Rectal smooth muscle tissue (tissue), 1 donor: ENCODE data around the gene KCNAB1.
"Not testable (repeated sequence)": the region's sequence is repeated elsewhere in the genome, so short reads cannot be mapped to it uniquely, and the experiment has no call there.

Source experiments
- H3K27ac ChIP-seq: one replicate; pipeline ENCODE4 v1.7.0; 2013; ENCODE audit warnings: low read depth, low read length, inconsistent platforms
- H3K27me3 ChIP-seq: one replicate; pipeline ENCODE4 v1.7.0; 2013; ENCODE audit warnings: low read length; ENCODE audit not compliant: control insufficient read depth, insufficient read depth
- H3K36me3 ChIP-seq: one replicate; pipeline ENCODE4 v1.7.0; 2013; ENCODE audit warnings: low read length; ENCODE audit not compliant: control insufficient read depth, insufficient read depth
- H3K4me1 ChIP-seq: one replicate; pipeline ENCODE4 v1.7.0; 2013; ENCODE audit warnings: low read length; ENCODE audit not compliant: control insufficient read depth, insufficient read depth
- H3K4me3 ChIP-seq: one replicate; pipeline ENCODE4 v1.7.0; 2013; ENCODE audit warnings: low read length
- H3K9ac ChIP-seq: one replicate; pipeline ENCODE4 v1.7.0; 2013; ENCODE audit warnings: low read length

The KCNAB1 gene

DNA sequence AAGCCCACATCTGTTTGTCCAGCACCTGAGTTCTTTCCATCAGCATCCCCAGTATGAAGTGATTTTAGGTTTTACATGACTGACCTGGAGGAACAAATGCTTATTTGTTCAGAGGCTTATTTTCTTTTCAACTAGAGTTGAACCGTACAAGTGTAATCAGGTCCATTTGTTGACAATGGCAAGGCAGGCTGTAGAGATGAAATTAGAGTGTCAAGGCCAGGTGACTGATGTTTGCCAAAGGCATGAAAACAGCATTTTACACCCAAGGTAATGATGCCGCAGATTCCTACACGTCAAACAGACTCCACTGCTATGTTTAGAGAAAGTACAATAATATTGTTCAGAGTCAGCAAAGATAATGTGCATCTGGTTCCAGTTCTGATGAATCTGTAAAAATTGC lies 96.5 kb downstream of the KCNAB1 start:
- Histone ChIP-seq H3K9ac (no peak overlapping the region), H3K27ac (no peak overlapping the region), H3K4me3 (no peak overlapping the region), H3K4me1 (no peaks in the 10 kb centered on the region), H3K36me3 (no peaks in the 10 kb centered on the region), H3K27me3 (no peaks in the 10 kb centered on the region)

DNA sequence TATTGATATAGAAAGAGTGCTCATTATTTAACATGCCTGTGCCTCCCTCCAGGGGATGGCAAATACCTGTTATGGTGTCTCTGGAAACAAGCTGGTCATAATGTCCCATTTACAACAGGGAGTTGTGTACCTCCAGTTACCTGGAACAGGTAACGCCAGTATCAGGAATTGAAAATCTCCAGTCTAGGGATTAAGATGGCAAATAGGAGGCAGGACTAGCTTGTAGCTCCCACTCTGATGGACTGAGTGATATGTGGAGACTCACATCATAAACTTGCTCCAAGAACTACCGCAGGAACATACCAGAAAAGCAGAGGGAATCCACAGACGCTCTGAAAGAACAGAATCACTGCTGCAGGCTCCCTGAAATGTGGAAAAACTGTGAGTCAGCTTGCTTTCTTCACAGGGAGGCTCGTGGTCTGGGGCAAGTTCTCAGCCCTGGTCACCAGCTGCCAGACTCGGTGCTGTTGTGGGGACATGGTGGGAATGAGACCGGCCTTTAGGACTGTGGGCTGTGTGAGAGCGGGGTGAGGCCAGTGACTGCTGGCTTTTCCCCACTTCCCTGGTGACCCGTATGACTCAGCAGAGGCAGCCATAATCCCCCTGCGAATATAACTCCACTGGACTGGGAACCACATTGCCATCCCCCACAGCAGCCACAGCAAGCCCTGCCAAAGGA lies 97.4 kb downstream of the KCNAB1 start:
- Histone ChIP-seq H3K36me3 (no peaks in the 10 kb centered on the region), H3K27ac (no peak overlapping the region), H3K4me1 (no peaks in the 10 kb centered on the region), H3K27me3 (no peaks in the 10 kb centered on the region), H3K4me3 (no peak overlapping the region), H3K9ac (no peak overlapping the region)

DNA sequence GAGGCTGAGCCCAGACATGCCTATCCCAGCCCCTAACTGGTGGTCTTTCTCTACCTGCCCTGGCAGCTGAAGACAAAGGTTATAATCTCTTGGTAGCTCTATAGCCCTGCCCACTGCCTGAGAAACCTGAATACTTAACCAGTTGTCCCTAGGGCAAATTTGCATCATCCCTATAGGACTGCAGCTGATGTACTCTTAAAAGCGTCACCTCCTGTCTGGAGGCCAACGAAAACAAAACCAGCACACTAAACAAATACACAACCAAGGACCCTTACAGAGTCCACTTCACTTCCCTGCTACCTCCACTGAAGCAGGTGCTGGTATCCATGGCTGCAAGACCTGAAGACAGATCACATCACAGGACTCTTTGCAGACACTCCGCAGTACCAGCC lies 98.0 kb downstream of the KCNAB1 start:
- no peak overlapping the region for H3K9ac ChIP-seq
- H3K27ac ChIP-seq, result no peak overlapping the region
- no peak overlapping the region for H3K4me3 ChIP-seq
- H3K4me1 ChIP-seq, result no peaks in the 10 kb centered on the region
- H3K36me3 ChIP-seq, result no peaks in the 10 kb centered on the region
- no peaks in the 10 kb centered on the region for H3K27me3 ChIP-seq

DNA sequence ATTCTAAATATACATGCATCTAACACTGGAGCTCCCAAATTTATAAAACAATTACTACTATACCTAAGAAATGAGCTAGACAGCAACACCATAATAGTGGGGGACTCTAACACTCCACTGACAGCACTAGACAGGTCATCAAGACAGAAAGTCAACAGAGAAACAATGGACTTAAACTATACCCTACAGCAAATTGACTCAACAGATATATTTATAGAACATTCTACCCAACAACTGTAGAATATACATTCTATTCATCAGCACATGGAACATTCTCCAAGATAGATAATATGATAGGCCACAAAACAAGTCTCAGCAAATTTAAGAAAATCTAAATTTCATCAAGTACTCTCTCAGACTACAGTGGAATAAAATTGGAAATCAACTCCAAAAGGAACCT lies 102.0 kb downstream of the KCNAB1 start:
- H3K36me3 ChIP-seq, H3K4me1 ChIP-seq: not testable (repeated sequence)

DNA sequence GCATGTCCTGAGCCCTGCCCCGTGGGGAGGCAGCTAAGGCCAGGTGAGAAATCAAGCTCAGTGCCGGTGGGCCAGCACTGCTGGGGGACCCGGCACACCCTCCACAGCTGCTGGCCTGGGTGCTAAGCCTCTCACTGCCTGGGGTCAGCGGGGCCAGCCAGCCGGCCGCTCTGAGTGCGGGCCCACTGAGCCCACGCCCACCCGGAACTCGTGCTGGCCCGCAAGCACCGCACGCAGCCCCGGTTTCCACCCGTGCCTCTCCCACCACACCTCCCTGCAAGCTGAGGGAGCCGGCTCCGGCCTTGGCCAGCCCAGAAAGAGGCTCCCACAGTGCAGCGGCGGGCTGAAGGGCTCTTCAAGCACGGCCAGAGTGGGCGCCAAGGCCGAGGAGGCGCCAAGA lies 103.7 kb downstream of the KCNAB1 start:
- not testable (repeated sequence) for H3K27me3 ChIP-seq, H3K27ac ChIP-seq, H3K36me3 ChIP-seq

More for the DNA sequence above, 102.0 kb downstream of the KCNAB1 start:
- not testable (repeated sequence) for H3K27me3 ChIP-seq, H3K27ac ChIP-seq, H3K9ac ChIP-seq, H3K4me3 ChIP-seq

DNA sequence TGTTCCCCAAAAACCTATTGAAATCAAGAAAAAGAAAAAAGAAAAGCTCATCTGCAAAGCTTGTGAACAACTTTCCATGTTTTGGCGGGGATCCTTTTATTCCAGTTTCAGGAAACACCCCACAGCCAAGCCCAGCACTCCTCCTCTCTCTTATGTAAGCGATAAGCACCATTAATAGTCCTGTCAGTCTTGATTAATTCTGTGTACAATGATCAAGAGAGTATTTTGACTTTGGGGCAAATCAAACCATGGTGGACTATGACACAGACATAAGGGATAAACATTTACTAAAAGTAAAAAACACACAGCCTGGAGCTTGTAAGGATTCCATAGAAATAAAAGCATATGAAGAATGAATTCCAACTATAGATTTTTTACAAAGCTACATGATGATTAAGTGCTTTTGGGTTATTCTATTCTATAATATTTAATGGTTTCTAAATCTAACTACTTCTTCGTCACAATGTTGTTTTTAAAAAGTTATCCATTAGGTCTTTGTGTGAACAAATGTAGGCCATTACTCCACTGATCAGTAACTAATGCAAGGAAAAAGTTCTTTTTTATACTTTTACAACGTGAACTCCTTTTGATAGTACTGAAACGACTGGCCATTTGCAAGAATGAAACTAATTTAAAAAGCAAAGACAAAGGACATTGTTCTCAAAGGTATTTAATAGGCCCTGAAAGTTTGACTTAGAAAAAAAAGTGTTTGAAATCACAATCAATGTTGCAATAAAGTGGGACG lies 106.5 kb downstream of the KCNAB1 start:
- Histone ChIP-seq H3K27me3 (no peaks in the 10 kb centered on the region), H3K36me3 (no peaks in the 10 kb centered on the region)

More for the DNA sequence above, 103.7 kb downstream of the KCNAB1 start:
- H3K9ac ChIP-seq, H3K4me3 ChIP-seq, H3K4me1 ChIP-seq: not testable (repeated sequence)

DNA sequence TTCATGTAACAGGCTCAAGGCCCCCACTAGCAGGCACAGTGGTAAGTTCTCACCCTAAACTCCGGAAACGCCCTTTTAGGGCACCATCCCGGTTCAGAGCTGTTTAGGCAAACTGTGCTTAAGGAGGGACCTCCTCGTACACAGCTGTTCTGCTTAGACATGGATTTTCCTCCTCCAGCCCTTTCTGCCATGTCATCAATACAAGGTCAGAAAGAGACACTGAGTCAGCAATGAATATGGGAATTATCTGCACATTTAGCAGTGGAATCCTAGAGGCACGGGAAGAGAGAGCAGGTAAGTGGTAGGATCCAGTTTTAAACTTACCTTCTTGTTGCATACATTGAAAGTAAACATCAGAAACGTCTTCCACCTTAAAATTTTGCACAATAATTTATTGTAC lies 107.3 kb downstream of the KCNAB1 start:
- Histone ChIP-seq H3K4me1 (no peaks in the 10 kb centered on the region), H3K27ac (no peak overlapping the region), H3K36me3 (no peaks in the 10 kb centered on the region), H3K4me3 (no peak overlapping the region), H3K9ac (no peak overlapping the region), H3K27me3 (no peaks in the 10 kb centered on the region)

More for the DNA sequence above, 106.5 kb downstream of the KCNAB1 start:
- Histone ChIP-seq H3K4me3 (no peak overlapping the region), H3K4me1 (no peaks in the 10 kb centered on the region), H3K9ac (no peak overlapping the region), H3K27ac (no peak overlapping the region)

DNA sequence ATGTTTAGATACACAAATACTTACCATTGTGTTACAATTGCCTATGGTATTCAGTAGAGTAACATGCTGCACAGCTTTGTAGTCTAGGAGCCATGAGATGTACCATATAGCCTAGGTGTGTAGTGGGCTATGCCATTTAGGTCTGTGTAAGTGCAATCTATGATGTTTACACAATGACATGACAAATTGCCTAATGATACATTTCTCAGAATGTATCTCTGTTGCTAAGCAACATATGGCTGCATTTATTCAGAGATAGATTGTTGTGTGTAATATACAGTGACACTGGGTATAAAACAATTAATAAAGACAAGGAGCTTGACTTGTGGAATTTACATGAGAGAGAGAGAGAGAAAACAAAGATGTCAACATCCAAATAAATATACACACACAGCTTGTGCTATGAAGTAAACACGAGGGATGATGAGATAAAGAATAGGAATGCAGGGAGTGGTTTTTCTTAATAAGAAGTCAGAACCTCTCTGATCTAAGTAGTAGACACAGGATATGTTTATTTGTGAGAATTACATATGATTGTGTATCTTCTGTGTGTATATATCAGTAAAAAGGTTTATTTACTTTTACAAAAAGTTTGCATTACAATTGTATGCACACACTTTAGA lies 110.0 kb downstream of the KCNAB1 start:
- H3K9ac ChIP-seq, result no peak overlapping the region
- no peak overlapping the region for H3K4me3 ChIP-seq
- H3K4me1 ChIP-seq, result no peaks in the 10 kb centered on the region
- no peaks in the 10 kb centered on the region for H3K27me3 ChIP-seq
- no peaks in the 10 kb centered on the region for H3K36me3 ChIP-seq
- H3K27ac ChIP-seq, result no peak overlapping the region

DNA sequence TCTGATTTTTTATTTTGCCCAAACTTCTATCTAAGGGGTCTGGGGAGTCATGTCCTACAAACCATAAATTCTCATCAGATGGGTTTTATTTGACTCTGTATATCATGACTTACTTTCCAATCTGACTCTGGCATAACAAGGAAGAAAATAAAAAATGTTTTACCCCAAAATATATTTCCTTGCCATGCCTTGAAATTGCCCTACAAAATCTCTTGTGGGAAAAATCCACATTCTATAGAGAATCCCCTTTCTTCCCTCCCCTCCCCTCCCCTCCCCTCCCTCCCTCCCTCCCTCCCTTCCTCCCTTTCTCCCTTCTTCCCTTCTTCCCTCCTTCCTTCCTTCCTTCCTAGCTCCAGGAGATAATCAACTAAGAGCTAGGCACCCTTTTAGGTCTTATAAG lies 110.8 kb downstream of the KCNAB1 start:
- not testable (repeated sequence) for H3K4me1 ChIP-seq, H3K36me3 ChIP-seq, H3K27ac ChIP-seq, H3K4me3 ChIP-seq, H3K27me3 ChIP-seq, H3K9ac ChIP-seq

DNA sequence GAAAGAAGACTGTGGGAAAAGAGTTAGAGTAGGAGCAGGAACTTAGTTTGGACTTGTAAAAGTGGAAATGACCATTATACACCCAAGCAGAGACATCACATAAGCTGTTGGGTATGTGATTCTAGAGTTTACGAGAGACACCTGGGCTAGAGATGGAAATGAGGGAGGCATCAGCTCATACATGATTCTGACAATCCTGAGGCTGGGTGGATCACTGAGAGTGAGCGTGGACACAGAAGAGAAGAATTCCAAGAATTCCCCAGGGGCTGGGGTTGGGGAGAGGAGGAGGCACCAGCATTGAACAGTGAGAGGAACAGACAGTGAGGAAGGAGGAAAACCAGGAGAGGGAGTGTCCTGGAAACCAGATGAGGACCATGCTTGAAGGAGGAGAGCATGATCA lies 113.5 kb downstream of the KCNAB1 start:
- H3K36me3 ChIP-seq, result no peaks in the 10 kb centered on the region
- no peak overlapping the region for H3K4me3 ChIP-seq
- H3K4me1 ChIP-seq, result no peaks in the 10 kb centered on the region
- H3K27ac ChIP-seq, result no peak overlapping the region
- H3K9ac ChIP-seq, result no peak overlapping the region
- no peaks in the 10 kb centered on the region for H3K27me3 ChIP-seq

DNA sequence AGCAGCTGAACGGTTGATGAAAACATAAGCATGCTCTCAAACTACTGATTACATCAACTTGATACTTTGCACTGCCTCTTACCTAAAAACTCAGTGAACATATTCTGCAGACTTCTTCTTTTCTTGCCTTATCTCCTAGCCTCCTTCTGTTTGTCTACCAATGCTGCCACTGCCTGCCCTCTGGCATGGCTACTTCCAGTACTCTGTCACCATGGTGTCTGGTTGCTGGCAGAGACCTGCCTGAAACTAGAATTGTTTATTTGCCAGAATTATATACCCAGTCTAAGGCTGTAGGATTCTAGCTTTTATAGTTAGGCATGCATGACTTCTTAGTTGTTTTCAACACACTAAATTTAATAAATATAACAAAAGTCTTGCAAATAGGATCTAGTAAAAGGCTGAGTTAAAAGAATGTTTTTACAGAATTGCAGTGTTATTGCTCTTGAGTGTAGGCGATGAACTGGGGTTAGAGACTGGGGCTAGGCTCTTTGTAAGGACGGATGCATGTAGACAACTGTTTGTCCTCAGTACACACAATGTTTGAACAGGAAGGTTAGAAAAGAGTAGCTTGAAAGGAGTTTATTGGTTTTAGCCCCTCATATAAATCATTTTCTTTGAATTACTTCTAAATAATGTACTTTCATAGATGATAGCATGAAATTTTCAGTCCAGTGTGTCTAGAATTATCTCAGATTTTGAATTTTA lies 116.3 kb downstream of the KCNAB1 start:
- Histone ChIP-seq H3K36me3 (no peaks in the 10 kb centered on the region), H3K27ac (no peak overlapping the region), H3K27me3 (no peaks in the 10 kb centered on the region)

DNA sequence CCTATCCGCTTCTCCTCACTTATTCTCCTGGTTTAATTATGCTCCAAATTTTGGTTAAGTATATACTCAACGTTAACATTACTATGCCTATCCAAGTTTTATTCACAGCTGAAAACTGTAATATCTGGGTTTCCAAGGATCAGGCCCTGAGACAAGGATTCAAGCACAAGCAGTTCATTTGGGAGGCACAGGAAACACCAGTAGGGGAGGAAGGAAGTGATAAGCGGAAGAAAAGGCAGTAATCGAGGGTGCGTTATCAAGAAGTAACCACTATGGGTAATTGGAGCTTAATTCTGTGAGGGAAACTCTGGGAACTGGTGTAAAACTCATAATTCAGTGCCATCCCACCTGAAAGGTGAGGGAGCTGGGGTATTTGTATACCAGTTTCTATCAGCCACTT lies 120.3 kb downstream of the KCNAB1 start:
- H3K36me3 ChIP-seq, result no peaks in the 10 kb centered on the region
- H3K27me3 ChIP-seq, result no peaks in the 10 kb centered on the region
- no peak overlapping the region for H3K27ac ChIP-seq
- H3K9ac ChIP-seq, result no peak overlapping the region
- H3K4me1 ChIP-seq, result no peaks in the 10 kb centered on the region
- no peak overlapping the region for H3K4me3 ChIP-seq

More for the DNA sequence above, 116.3 kb downstream of the KCNAB1 start:
- Histone ChIP-seq H3K4me1 (no peaks in the 10 kb centered on the region), H3K4me3 (no peak overlapping the region), H3K9ac (no peak overlapping the region)
